Fibroblast of pulmonary artery (primary cell): ENCODE measurements around the gene CWH43.
"Not testable (repeated sequence)": the region's sequence is repeated elsewhere in the genome, so short reads cannot be mapped to it uniquely, and the experiment has no call there.

ENCODE experiments used
- DNase-seq: peaks from one replicate; pipeline ENCODE4 v3.0.0-alpha.2; 2010; ENCODE audit warnings: low read depth
- H3K4me3 ChIP-seq: replicated peaks from 2 replicates; pipeline ENCODE4 v1.5.1; 2011; ENCODE audit warnings: low read depth, mild to moderate bottlenecking, control low read depth, low read length, moderate library complexity
- TF ChIP-seq, protein P1 (sequence below): IDR thresholded peaks from 2 replicates; pipeline ENCODE4 v1.5.1; 2011; ENCODE audit warnings: mild to moderate bottlenecking, control low read depth, low read length, inconsistent platforms; ENCODE audit errors: missing control alignments

The CWH43 gene

DNA sequence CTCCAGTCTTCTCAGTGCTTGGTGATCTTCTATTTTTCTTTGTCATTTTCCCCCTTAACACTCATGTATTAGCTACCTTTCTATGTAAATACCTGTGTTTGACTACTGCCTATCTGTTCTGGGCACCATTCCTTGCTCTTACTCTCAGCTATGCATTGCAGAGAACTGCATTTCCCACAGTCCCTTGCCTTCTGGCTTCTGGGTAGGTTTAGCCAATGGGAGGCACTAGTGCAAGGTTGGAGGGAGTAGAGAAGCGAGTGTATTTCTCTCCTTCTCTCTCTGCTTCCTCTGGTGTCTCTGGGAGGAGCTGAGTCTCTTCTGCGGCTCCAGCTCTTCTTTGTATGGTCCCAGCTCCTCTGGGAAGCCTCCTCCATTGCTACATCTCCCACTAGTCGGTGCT, 50.5 kb downstream of the CWH43 start:
- H3K4me3 ChIP-seq, result no peak overlapping the region
- TF ChIP-seq, protein P1, sequence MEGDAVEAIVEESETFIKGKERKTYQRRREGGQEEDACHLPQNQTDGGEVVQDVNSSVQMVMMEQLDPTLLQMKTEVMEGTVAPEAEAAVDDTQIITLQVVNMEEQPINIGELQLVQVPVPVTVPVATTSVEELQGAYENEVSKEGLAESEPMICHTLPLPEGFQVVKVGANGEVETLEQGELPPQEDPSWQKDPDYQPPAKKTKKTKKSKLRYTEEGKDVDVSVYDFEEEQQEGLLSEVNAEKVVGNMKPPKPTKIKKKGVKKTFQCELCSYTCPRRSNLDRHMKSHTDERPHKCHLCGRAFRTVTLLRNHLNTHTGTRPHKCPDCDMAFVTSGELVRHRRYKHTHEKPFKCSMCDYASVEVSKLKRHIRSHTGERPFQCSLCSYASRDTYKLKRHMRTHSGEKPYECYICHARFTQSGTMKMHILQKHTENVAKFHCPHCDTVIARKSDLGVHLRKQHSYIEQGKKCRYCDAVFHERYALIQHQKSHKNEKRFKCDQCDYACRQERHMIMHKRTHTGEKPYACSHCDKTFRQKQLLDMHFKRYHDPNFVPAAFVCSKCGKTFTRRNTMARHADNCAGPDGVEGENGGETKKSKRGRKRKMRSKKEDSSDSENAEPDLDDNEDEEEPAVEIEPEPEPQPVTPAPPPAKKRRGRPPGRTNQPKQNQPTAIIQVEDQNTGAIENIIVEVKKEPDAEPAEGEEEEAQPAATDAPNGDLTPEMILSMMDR, result no peak
- no peak for DNase-seq

DNA sequence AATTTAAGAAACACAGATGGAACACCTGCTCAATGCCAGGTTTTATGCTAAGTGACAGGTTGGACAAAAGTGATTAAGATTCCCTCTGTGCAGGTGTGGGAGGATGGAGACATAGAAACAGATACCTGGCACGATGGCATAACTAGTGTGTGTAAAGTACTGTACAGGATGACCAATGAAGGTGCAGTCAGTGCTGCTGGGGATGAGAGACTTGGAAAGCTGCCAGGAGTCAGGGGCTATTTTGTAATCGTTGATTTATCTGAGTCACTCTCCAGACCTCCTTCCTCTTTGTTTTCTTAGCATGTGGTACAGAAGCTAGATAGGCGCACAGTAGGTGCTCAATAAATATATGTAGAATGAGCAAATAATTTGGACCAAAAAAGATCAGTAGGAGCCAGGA, 58.2 kb downstream of the CWH43 start:
- DNase-seq, result no peak
- TF ChIP-seq, protein P1, result no peak
- H3K4me3 ChIP-seq, result no peak overlapping the region

GRCh38 chr4:49058306-49058705, 72.2 kb downstream of the CWH43 start:
- DNase-seq, result no peak
- H3K4me3 ChIP-seq, result no peak overlapping the region
- TF ChIP-seq, protein P1, result no peak

DNA sequence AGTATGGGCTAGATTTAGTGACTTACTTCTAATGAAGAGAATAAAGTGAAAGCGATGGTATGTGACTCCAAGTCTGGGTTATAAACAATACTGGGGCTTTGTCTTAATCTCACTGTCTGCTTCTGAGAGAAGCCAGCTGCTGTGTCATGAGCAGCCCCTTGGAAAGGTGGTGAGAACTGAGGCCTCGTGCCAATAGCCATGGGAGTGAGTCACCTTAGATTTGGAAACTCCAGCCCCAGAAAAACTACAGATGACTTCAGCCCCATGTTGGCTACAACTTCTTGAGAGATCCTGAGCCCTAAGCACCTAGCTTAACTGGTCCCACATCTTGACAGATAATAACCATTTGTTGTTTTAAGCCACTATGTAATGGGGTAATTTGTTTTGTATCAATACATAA, 77.6 kb downstream of the CWH43 start:
- DNase-seq, result peak; percentile 10
- TF ChIP-seq, protein P1, result no peak
- H3K4me3 ChIP-seq, result no peak overlapping the region

DNA sequence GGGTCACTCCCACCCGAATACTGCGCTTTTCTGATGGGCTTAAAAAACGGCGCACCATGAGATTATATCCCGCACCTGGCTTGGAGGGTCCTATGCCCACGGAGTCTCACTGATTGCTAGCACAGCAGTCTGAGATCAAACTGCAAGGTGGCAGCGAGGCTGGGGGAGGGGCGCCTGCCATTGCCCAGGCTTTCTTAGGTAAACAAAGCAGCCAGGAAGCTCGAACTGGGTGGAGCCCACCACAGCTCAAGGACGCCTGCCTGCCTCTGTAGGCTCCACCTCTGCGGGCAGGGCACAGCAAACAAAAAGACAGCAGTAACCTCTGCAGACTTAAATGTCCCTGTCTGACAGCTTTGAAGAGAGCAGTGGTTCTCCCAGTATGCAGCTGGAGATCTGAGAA, 86.1 kb downstream of the CWH43 start:
- DNase-seq, H3K4me3 ChIP-seq: not testable (repeated sequence)

- not testable (repeated sequence) for H3K4me3 ChIP-seq, DNase-seq
Observed at GRCh38 chr4:49091883-49092282, 105.8 kb downstream of the CWH43 start.

GRCh38 chr4:49092608-49093135, 106.6 kb downstream of the CWH43 start:
- H3K4me3 ChIP-seq, DNase-seq: not testable (repeated sequence)

DNA sequence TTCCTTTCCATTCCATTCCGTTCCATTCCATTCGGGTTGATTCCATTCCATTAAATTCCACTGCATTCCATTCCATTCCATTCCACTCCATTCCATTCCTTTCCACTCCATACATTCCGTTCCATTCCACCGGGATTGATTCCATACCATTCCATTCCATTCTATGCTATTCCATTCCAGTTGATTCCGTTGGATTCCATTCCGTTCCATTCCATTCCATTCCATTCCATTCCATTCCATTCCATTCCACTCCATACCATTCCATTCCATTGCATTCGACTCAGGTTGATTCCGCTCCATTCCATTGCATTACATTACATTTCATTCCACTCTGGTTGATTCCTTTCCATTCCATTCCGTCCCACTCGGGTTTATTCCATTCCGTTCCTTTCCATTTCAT, 110.1 kb downstream of the CWH43 start:
- H3K4me3 ChIP-seq, DNase-seq: not testable (repeated sequence)

- not testable (repeated sequence) for H3K4me3 ChIP-seq, DNase-seq
Observed at GRCh38 chr4:49096627-49097026, 110.6 kb downstream of the CWH43 start.

- not testable (repeated sequence) for DNase-seq, H3K4me3 ChIP-seq
Observed at GRCh38 chr4:49097071-49097470, 111.0 kb downstream of the CWH43 start.

DNA sequence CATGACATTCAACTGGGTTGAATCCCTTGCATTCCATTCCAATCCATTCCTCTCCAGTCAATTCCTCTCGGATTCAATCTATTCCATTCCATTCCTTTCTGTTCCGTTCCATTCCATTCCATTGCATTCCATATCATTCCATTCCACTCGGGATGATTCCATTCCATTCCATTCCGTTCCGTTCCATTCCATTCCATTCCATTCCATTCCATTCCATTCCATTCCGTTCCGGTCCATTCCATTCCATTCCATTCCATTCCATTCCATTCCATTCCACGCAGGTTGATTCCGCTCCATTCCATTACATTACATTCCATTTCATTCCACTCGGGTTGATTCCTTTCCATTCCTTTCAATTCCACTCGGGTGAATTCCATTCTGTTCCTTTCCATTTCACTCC, 111.4 kb downstream of the CWH43 start:
- H3K4me3 ChIP-seq, DNase-seq: not testable (repeated sequence)

GRCh38 chr4:49098034-49098759, 112.1 kb downstream of the CWH43 start:
- DNase-seq, H3K4me3 ChIP-seq: not testable (repeated sequence)

DNA sequence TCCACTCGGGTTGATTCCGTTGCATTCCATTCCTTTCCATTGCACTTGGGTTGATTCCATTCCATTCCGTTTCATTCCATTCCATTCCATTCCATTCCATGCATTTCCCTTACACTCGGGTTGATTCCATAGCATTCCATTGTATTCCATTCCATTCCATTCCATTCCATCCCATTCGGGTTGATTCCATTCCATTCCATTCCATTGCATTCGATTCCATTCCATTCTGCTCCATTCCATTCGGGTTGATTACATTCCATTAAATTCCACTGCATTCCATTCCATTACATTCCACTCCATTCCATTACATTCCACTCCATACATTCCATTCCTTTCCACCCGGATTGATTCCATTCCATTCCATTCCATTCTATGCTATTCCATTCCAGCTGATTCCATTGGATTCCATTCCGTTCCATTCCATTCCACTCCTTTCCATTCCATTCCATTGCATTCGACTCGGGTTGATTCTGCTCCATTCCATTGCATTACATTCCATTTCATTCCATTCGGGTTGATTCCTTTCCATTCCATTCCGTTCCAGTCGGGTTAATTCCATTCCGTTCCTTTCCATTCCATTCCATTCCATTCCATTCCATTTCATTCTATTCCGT, 113.9 kb downstream of the CWH43 start:
- DNase-seq, H3K4me3 ChIP-seq: not testable (repeated sequence)

DNA sequence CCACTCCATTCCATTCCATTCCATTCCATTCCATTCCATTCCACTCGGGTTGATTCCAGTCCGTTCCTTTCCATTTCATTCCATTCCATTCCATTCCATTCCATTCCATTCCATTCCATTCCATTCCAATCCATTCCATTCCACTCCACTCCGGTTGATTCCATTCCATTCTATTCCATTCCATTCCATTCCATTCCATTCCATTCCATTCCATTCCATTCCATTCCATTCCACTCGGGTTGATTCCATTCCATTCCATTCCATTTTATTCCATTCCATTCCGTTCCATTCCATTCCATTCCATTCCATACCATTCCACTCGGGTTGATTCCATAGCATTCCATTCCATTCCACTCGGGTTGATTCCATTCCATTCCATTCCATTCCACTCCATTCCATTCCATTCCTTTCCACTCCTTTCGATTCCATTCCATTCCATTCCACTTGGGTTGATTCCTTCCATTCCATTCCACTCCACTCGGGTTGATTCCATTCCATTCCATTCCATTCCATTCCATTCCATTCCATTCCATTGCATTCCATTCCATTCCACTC, 116.3 kb downstream of the CWH43 start:
- H3K4me3 ChIP-seq, DNase-seq: not testable (repeated sequence)
